Liver (tissue), 3 donors: Measurements from ENCODE around the gene FLRT2.

Experiments used
- CTCF ChIP-seq: fragments of 150-350 bp; IDR thresholded peaks from 2 replicates; pipeline ENCODE4 v1.5.1; 2017; ENCODE audit warnings: improper control_type of control experiment, low read depth, low read length; ENCODE audit not compliant: missing input control
- MAX ChIP-seq: IDR thresholded peaks from 2 replicates; pipeline ENCODE4 v1.6.1; 2016; ENCODE audit warnings: antibody characterized with exemption
- REST ChIP-seq: IDR thresholded peaks from 2 replicates; pipeline ENCODE4 v1.6.1; 2016; ENCODE audit warnings: antibody characterized with exemption, mild to moderate bottlenecking
- SP1 ChIP-seq: IDR thresholded peaks from 2 replicates; pipeline ENCODE4 v1.6.1; 2018; ENCODE audit warnings: antibody characterized with exemption, mild to moderate bottlenecking
- donor health status: healthy.
- donor health status: healthy.

DNA sequence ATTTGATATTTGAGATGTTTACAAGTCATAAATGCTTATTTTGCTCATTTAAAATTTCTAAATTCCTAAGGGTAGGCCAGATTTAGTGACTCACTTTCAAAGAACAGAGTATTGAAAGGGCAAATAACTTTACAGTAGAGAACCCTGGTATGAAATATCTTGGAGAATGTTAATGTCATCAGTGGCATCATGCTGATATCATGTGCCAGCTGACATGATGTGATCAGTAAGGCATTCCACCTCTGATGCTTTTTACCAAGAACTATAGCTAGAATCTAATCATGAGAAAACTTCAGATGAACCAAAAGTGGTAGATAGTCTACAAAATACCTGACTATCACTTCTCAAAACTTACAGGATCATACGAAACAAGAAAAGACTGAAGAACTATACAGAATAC lies 2.9 kb upstream of the FLRT2 start:
- TF ChIP-seq CTCF (no peak), REST (no peak), SP1 (no peak), MAX (no peak)
